Brain microvascular endothelial cell (primary cell): ENCODE results near the gene FPR2.
"Not testable (repeated sequence)": the region's sequence is repeated elsewhere in the genome, so short reads cannot be mapped to it uniquely, and the experiment has no call there.

Experiments used
- DNase-seq: peaks from one replicate; pipeline ENCODE4 v3.0.0-alpha.2; 2020
- H3K27ac ChIP-seq: fragments of 250-450 bp; sonication (Bioruptor Pico); 2 replicates; pipeline ENCODE4 v1.5.1; 2020; ENCODE audit warnings: mild to moderate bottlenecking, moderate library complexity
- H3K27me3 ChIP-seq: fragments of 250-450 bp; sonication (Bioruptor Pico); replicated peaks from 2 replicates; pipeline ENCODE4 v1.5.1; 2020; ENCODE audit warnings: mild to moderate bottlenecking
- H3K36me3 ChIP-seq: fragments of 250-450 bp; sonication (Bioruptor Pico); replicated peaks from 2 replicates; pipeline ENCODE4 v1.5.1; 2020; ENCODE audit warnings: mild to moderate bottlenecking
- H3K4me3 ChIP-seq: 2 replicates; pipeline ENCODE4 v1.5.1; 2011; ENCODE audit warnings: low read depth, mild to moderate bottlenecking, control low read depth, low read length, moderate library complexity
- CTCF ChIP-seq: IDR thresholded peaks from 2 replicates; pipeline ENCODE4 v1.5.1; 2011; ENCODE audit warnings: low read depth, mild to moderate bottlenecking, moderate library complexity, low read length, control low read depth, inconsistent platforms; ENCODE audit errors: missing control alignments
- in situ Hi-C: cut with HindIII; loops from 2 replicates; pipeline ENCODE4 v1.10.0; 2017; ENCODE audit warnings: low sequenced_read_pairs, low pct_ligation_motif_present

FPR2 gene

GRCh38 chr19:51799774-51800472 lies 38.9 kb downstream of the FPR2 start:
- DNase-seq, result no peak
- H3K27ac ChIP-seq, result peak overlapping the region; percentile 70
- no peaks in the 10 kb centered on the region for H3K36me3 ChIP-seq
- TF ChIP-seq CTCF, result no peak
- no peaks in the 10 kb centered on the region for H3K27me3 ChIP-seq
- no peak overlapping the region for H3K4me3 ChIP-seq
- in situ Hi-C loops, result no loop called here

GRCh38 chr19:51800473-51801244 lies 39.7 kb downstream of the FPR2 start:
- in situ Hi-C loops, result no loop called here
- no peak overlapping the region for H3K4me3 ChIP-seq

GRCh38 chr19:51802775-51803174 lies 41.8 kb downstream of the FPR2 start:
- TF ChIP-seq CTCF, result no peak
- no peaks in the 10 kb centered on the region for H3K36me3 ChIP-seq
- H3K4me3 ChIP-seq, result no peak overlapping the region
- DNase-seq, result no peak
- in situ Hi-C loops, result no loop called here
- H3K27ac ChIP-seq, result no peak overlapping the region
- no peaks in the 10 kb centered on the region for H3K27me3 ChIP-seq

More at GRCh38 chr19:51800473-51801244, 39.7 kb downstream of the FPR2 start:
- Histone ChIP-seq H3K36me3 (no peaks in the 10 kb centered on the region), H3K27ac (peak overlapping the region; percentile 70), H3K27me3 (no peaks in the 10 kb centered on the region)
- peak; percentile 56 for DNase-seq
- TF ChIP-seq CTCF, result no peak

GRCh38 chr19:51803519-51803918 lies 42.5 kb downstream of the FPR2 start:
- H3K27ac ChIP-seq, result no peak overlapping the region
- in situ Hi-C loops, result no loop called here
- no peaks in the 10 kb centered on the region for H3K36me3 ChIP-seq
- H3K4me3 ChIP-seq, result no peak overlapping the region
- no peak for DNase-seq
- TF ChIP-seq CTCF, result no peak
- no peaks in the 10 kb centered on the region for H3K27me3 ChIP-seq

GRCh38 chr19:51803967-51804366 lies 43.0 kb downstream of the FPR2 start:
- no peak for DNase-seq

GRCh38 chr19:51804789-51805188 lies 43.8 kb downstream of the FPR2 start:
- H3K36me3 ChIP-seq, H3K27me3 ChIP-seq, in situ Hi-C loops, H3K27ac ChIP-seq, H3K4me3 ChIP-seq, DNase-seq: not testable (repeated sequence)

More at GRCh38 chr19:51803967-51804366, 43.0 kb downstream of the FPR2 start:
- in situ Hi-C loops, result no loop called here
- Histone ChIP-seq H3K36me3 (no peaks in the 10 kb centered on the region), H3K27me3 (no peaks in the 10 kb centered on the region), H3K27ac (no peak overlapping the region), H3K4me3 (no peak overlapping the region)
- no peak for TF ChIP-seq CTCF

- H3K27me3 ChIP-seq, H3K36me3 ChIP-seq, H3K27ac ChIP-seq, H3K4me3 ChIP-seq, DNase-seq, in situ Hi-C loops: not testable (repeated sequence)
Measured at GRCh38 chr19:51805396-51805795, 44.4 kb downstream of the FPR2 start.

GRCh38 chr19:51806571-51806970 lies 45.6 kb downstream of the FPR2 start:
- in situ Hi-C loops, H3K4me3 ChIP-seq, H3K36me3 ChIP-seq, H3K27me3 ChIP-seq, DNase-seq, H3K27ac ChIP-seq: not testable (repeated sequence)
